ENCODE results near the gene HEG1.

Gene HEG1

GRCh38 chr3:125037498-125038150, 18.2 kb downstream of the HEG1 start:
- H3K36me3 ChIP-seq, result no peaks in the 10 kb centered on the region
- no peaks in the 10 kb centered on the region for H3K9me3 ChIP-seq
- H3K4me1 ChIP-seq (ENCODE audit: control insufficient read depth in 1 of 2, insufficient read depth in 1 of 2, low read depth in 1 of 2, low read length in 1 of 2), result no peaks in the 10 kb centered on the region
- H3K4me3 ChIP-seq (ENCODE audit: low read depth in 1 of 2, low read length in 1 of 2), result no peak overlapping the region
- TF ChIP-seq, protein P1, sequence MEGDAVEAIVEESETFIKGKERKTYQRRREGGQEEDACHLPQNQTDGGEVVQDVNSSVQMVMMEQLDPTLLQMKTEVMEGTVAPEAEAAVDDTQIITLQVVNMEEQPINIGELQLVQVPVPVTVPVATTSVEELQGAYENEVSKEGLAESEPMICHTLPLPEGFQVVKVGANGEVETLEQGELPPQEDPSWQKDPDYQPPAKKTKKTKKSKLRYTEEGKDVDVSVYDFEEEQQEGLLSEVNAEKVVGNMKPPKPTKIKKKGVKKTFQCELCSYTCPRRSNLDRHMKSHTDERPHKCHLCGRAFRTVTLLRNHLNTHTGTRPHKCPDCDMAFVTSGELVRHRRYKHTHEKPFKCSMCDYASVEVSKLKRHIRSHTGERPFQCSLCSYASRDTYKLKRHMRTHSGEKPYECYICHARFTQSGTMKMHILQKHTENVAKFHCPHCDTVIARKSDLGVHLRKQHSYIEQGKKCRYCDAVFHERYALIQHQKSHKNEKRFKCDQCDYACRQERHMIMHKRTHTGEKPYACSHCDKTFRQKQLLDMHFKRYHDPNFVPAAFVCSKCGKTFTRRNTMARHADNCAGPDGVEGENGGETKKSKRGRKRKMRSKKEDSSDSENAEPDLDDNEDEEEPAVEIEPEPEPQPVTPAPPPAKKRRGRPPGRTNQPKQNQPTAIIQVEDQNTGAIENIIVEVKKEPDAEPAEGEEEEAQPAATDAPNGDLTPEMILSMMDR (IDR thresholded peaks at IDR 0.05), result no peak
- no peak overlapping the region for H3K27ac ChIP-seq
- H3K27me3 ChIP-seq, result no peaks in the 10 kb centered on the region

- no peaks in the 10 kb centered on the region for H3K9me3 ChIP-seq
- H3K27me3 ChIP-seq, result no peaks in the 10 kb centered on the region
- TF ChIP-seq, protein P1 (IDR thresholded peaks at IDR 0.05), result no peak
- no peak overlapping the region for H3K27ac ChIP-seq
- no peak overlapping the region for H3K4me3 ChIP-seq (ENCODE audit: low read depth in 1 of 2, low read length in 1 of 2)
- no peaks in the 10 kb centered on the region for H3K4me1 ChIP-seq (ENCODE audit: control insufficient read depth in 1 of 2, insufficient read depth in 1 of 2, low read depth in 1 of 2, low read length in 1 of 2)
- H3K36me3 ChIP-seq, result no peaks in the 10 kb centered on the region
Observed at GRCh38 chr3:125035217-125035616, 20.6 kb downstream of the HEG1 start.

- no peaks in the 10 kb centered on the region for H3K36me3 ChIP-seq
- TF ChIP-seq, protein P1 (IDR thresholded peaks at IDR 0.05), result no peak
- H3K27ac ChIP-seq, result no peak overlapping the region
Observed at GRCh38 chr3:125033616-125034015, 22.2 kb downstream of the HEG1 start.

GRCh38 chr3:125033135-125033534, 22.7 kb downstream of the HEG1 start:
- no peaks in the 10 kb centered on the region for H3K4me1 ChIP-seq (ENCODE audit: control insufficient read depth in 1 of 2, insufficient read depth in 1 of 2, low read depth in 1 of 2, low read length in 1 of 2)
- H3K27ac ChIP-seq, result no peak overlapping the region
- H3K9me3 ChIP-seq, result no peaks in the 10 kb centered on the region
- no peak overlapping the region for H3K4me3 ChIP-seq (ENCODE audit: low read depth in 1 of 2, low read length in 1 of 2)
- TF ChIP-seq, protein P1 (IDR thresholded peaks at IDR 0.05), result no peak
- no peaks in the 10 kb centered on the region for H3K36me3 ChIP-seq
- no peaks in the 10 kb centered on the region for H3K27me3 ChIP-seq

More at GRCh38 chr3:125033616-125034015, 22.2 kb downstream of the HEG1 start:
- Histone ChIP-seq H3K9me3 (no peaks in the 10 kb centered on the region), H3K4me3 (ENCODE audit: low read depth in 1 of 2, low read length in 1 of 2) (no peak overlapping the region), H3K4me1 (ENCODE audit: control insufficient read depth in 1 of 2, insufficient read depth in 1 of 2, low read depth in 1 of 2, low read length in 1 of 2) (no peaks in the 10 kb centered on the region), H3K27me3 (no peaks in the 10 kb centered on the region)

GRCh38 chr3:125032683-125033082, 23.1 kb downstream of the HEG1 start:
- Histone ChIP-seq H3K4me3 (ENCODE audit: low read depth in 1 of 2, low read length in 1 of 2) (no peak overlapping the region), H3K27ac (no peak overlapping the region), H3K27me3 (no peaks in the 10 kb centered on the region), H3K4me1 (ENCODE audit: control insufficient read depth in 1 of 2, insufficient read depth in 1 of 2, low read depth in 1 of 2, low read length in 1 of 2) (no peaks in the 10 kb centered on the region), H3K9me3 (no peaks in the 10 kb centered on the region), H3K36me3 (no peaks in the 10 kb centered on the region)
- TF ChIP-seq, protein P1 (IDR thresholded peaks at IDR 0.05), result no peak
